HG03439 (cell line): Measurements from ENCODE around the gene SMG6.

ENCODE experiments used
- ATAC-seq: cut with Tn5 transposase; IDR thresholded peaks from one replicate; pipeline ENCODE4 v1.9.1; 2021; ENCODE audit warnings: mild to moderate bottlenecking, moderate library complexity; ENCODE audit not compliant: unreplicated experiment

The SMG6 gene

GRCh38 chr17:2111691-2112090 lies 191.9 kb downstream of the SMG6 start:
- no peak for ATAC-seq

GRCh38 chr17:2110436-2110835 lies 193.1 kb downstream of the SMG6 start:
- ATAC-seq: no peak

GRCh38 chr17:2108170-2108569 lies 195.4 kb downstream of the SMG6 start:
- ATAC-seq: no peak

GRCh38 chr17:2107506-2107905 lies 196.1 kb downstream of the SMG6 start:
- ATAC-seq: no peak

- ATAC-seq: no peak
These were observed 196.5 kb downstream of the SMG6 start for GRCh38 chr17:2107050-2107449.

GRCh38 chr17:2106308-2106955 lies 197.2 kb downstream of the SMG6 start:
- ATAC-seq: no peak

GRCh38 chr17:2105663-2106062 lies 197.9 kb downstream of the SMG6 start:
- no peak for ATAC-seq

GRCh38 chr17:2102931-2103809 lies 200.4 kb downstream of the SMG6 start:
- ATAC-seq: no peak

GRCh38 chr17:2101448-2102257 lies 201.9 kb downstream of the SMG6 start:
- ATAC-seq: no peak

- no peak for ATAC-seq
These were observed 208.1 kb downstream of the SMG6 start for GRCh38 chr17:2095536-2095910.

- ATAC-seq: no peak
These were observed 208.6 kb downstream of the SMG6 start for GRCh38 chr17:2094891-2095535.

- ATAC-seq: no peak
These were observed 210.2 kb downstream of the SMG6 start for GRCh38 chr17:2093349-2093748.

GRCh38 chr17:2092253-2092652 lies 211.3 kb downstream of the SMG6 start:
- ATAC-seq: no peak

GRCh38 chr17:2090804-2091534 lies 212.6 kb downstream of the SMG6 start:
- ATAC-seq: no peak

- no peak for ATAC-seq
These were observed 213.4 kb downstream of the SMG6 start for GRCh38 chr17:2090210-2090641.

- ATAC-seq: peak; percentile 25
These were observed 214.6 kb downstream of the SMG6 start for GRCh38 chr17:2089021-2089422.

GRCh38 chr17:2087597-2088211 lies 215.9 kb downstream of the SMG6 start:
- no peak for ATAC-seq

- no peak for ATAC-seq
These were observed 217.3 kb downstream of the SMG6 start for GRCh38 chr17:2086306-2086705.

GRCh38 chr17:2085648-2085949 lies 218.0 kb downstream of the SMG6 start:
- no peak for ATAC-seq
